GM12892 (cell line): ENCODE measurements around the gene CAMK2D.

Source experiments
- POLR2A ChIP-seq: IDR thresholded peaks from 2 replicates; pipeline ENCODE4 v1.6.1; 2011; ENCODE audit warnings: low read depth, low read length, control low read depth
- POLR2AphosphoS5 ChIP-seq: IDR thresholded peaks from 2 replicates; pipeline ENCODE4 v1.6.1; 2011; ENCODE audit warnings: low read depth, low read length, control low read depth
- TAF1 ChIP-seq: IDR thresholded peaks from 2 replicates; pipeline ENCODE4 v1.6.1; 2011; ENCODE audit warnings: low read depth, mild to moderate bottlenecking, control low read depth, low read length, borderline replicate concordance

- no peak for TF ChIP-seq POLR2A
- TF ChIP-seq POLR2AphosphoS5: no peak
- no peak for TF ChIP-seq TAF1
These were observed 293.1 kb downstream of the CAMK2D start for GRCh38 chr4:113468165-113469022.
